OCI-LY7 (cell line): Measurements from ENCODE around the gene CLDN1. TPM values are rescaled to one million over a fixed set of nuclear protein-coding genes. Genes with fewer than 3 reads are reported as not detected.

ENCODE experiments used
- BruUV-seq: library from RNA; stranded (reverse); fragments of 400-500 nt; replicated peaks from 2 replicates; lab custom pipeline; 2021; lab: Mats Ljungman, UMichigan
- CTCF ChIA-PET: fragments of 300-600 bp; sonication (Branson Sonifier 250); formaldehyde crosslinking; loops from one replicate; lab custom pipeline; 2022; ENCODE audit warnings: antibody characterized with exemption; ENCODE audit not compliant: unreplicated experiment; lab: Charles Lee
- POLR2A ChIA-PET: fragments of 300-600 bp; sonication (Branson Sonifier 250); formaldehyde crosslinking; loops from one replicate; lab custom pipeline; 2022; ENCODE audit warnings: antibody characterized with exemption; lab: Charles Lee
- DNase-seq: peaks from one replicate; pipeline ENCODE4 v3.0.0-alpha.2; 2015; ENCODE audit warnings: low spot score
- H2AFZ ChIP-seq: fragments of 200-600 bp; sonication (generic), shearing (Covaris generic); 2 replicates; pipeline ENCODE4 v1.6.1; 2014; ENCODE audit warnings: mild to moderate bottlenecking, antibody characterized with exemption, low read length, moderate library complexity
- H3K27ac ChIP-seq: fragments of 200-600 bp; sonication (generic); 2 replicates; pipeline ENCODE4 v1.5.1; 2014; ENCODE audit warnings: mixed run types, low read depth, mild to moderate bottlenecking, moderate library complexity, low read length, inconsistent platforms; ENCODE audit not compliant: poor library complexity, severe bottlenecking
- H3K36me3 ChIP-seq: fragments of 200-600 bp; sonication (generic); 2 replicates; pipeline ENCODE4 v1.6.1; 2014; ENCODE audit warnings: mild to moderate bottlenecking, antibody characterized with exemption, low read length, moderate library complexity, mixed read lengths; ENCODE audit not compliant: insufficient read depth
- H3K4me1 ChIP-seq: fragments of 200-600 bp; sonication (generic); 2 replicates; pipeline ENCODE4 v1.5.1; 2014; ENCODE audit warnings: mild to moderate bottlenecking, low read length; ENCODE audit not compliant: insufficient read depth, poor library complexity, severe bottlenecking
- H3K4me2 ChIP-seq: fragments of 200-600 bp; sonication (generic); 2 replicates; pipeline ENCODE4 v1.6.1; 2014; ENCODE audit warnings: mild to moderate bottlenecking, low read length
- H3K4me3 ChIP-seq: fragments of 200-600 bp; sonication (generic); 2 replicates; pipeline ENCODE4 v1.5.1; 2014; ENCODE audit warnings: mild to moderate bottlenecking, low read depth, low read length; ENCODE audit not compliant: poor library complexity, severe bottlenecking
- H3K79me2 ChIP-seq: fragments of 200-600 bp; sonication (generic); 2 replicates; pipeline ENCODE4 v1.6.1; 2016; ENCODE audit warnings: low read depth, mild to moderate bottlenecking, low read length, moderate library complexity, mixed read lengths; ENCODE audit not compliant: insufficient read depth
- H3K9me2 ChIP-seq: fragments of 200-600 bp; sonication (generic); 2 replicates; pipeline ENCODE4 v1.6.1; 2016; ENCODE audit warnings: mild to moderate bottlenecking, low read length, mixed read lengths; ENCODE audit not compliant: insufficient read depth
- H3K9me3 ChIP-seq: fragments of 200-600 bp; sonication (generic); 2 replicates; pipeline ENCODE4 v1.6.1; 2014; ENCODE audit warnings: mild to moderate bottlenecking, mixed run types, low read length, mixed read lengths
- H4K20me1 ChIP-seq: fragments of 200-600 bp; sonication (generic); 2 replicates; pipeline ENCODE4 v1.6.1; 2014; ENCODE audit warnings: mild to moderate bottlenecking, antibody characterized with exemption, low read length, moderate library complexity, mixed read lengths; ENCODE audit not compliant: insufficient read depth
- EZH2phosphoT487 ChIP-seq: fragments of 200-600 bp; sonication (generic); IDR thresholded peaks from 2 replicates; pipeline ENCODE4 v1.6.1; 2018; ENCODE audit warnings: low read depth, borderline replicate concordance, mild to moderate bottlenecking, mixed run types, antibody characterized with exemption, low read length, moderate library complexity, mixed read lengths
- intact Hi-C: fragments of 100-400 bp; cut with micrococcal nuclease; formaldehyde crosslinking; loops from one replicate; pipeline ENCODE4 v1.10.0; 2022; ENCODE audit not compliant: unreplicated experiment
- total RNA-seq, 2 experiments: library from RNA; depleted of rRNA in 1 of 2; stranded (reverse); fragments of >200 nt in 1 of 2; shearing (Covaris generic) in 1 of 2; gene quantifications; 2 replicates each; pipeline ENCODE4 v1.2.3, GENCODE V29; 2014 to 2022
- TF ChIP-seq, protein P1 (sequence below): fragments of 200-600 bp; sonication (generic); conservative IDR thresholded peaks from 2 replicates; pipeline ENCODE4 v1.5.1; 2014; ENCODE audit warnings: mild to moderate bottlenecking, antibody characterized with exemption, low read length, moderate library complexity, mixed read lengths

CLDN1 gene
- total RNA-seq, 2 experiments from 2014 or later: not detected

DNA sequence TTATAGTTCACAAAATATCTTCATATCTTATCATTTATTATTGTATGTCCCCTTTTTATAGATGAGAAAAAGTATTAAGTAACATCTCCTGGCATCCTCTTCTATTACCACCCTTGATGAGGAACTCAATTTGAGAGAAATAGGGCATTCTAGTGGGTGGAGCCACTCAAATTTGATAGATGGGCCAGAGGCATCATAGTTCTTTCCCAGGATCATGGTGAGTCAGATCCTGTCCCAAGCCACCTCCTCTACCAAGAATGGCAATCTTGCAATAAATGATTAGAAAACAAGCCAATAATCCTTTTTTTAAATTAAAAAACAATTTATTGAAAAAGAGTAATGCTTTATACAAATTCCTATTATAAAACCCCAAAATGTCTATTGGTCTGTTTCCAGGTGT is 16.8 kb downstream of the CLDN1 start:
- ChIA-PET CTCF (no interaction called here), POLR2A (no interaction called here)
- intact Hi-C loops: no loop called here
- Histone ChIP-seq H3K4me2 (no peak overlapping the region), H3K9me3 (no peaks in the 10 kb centered on the region), H4K20me1 (no peaks in the 10 kb centered on the region), H3K4me3 (no peak overlapping the region), H3K27ac (no peak overlapping the region), H3K9me2 (no peaks in the 10 kb centered on the region), H3K79me2 (no peaks in the 10 kb centered on the region), H3K4me1 (no peaks in the 10 kb centered on the region), H3K36me3 (no peaks in the 10 kb centered on the region), H2AFZ (no peak overlapping the region)
- DNase-seq: no peak
- TF ChIP-seq EZH2phosphoT487: no peak
- no TSS peak for BruUV-seq

DNA sequence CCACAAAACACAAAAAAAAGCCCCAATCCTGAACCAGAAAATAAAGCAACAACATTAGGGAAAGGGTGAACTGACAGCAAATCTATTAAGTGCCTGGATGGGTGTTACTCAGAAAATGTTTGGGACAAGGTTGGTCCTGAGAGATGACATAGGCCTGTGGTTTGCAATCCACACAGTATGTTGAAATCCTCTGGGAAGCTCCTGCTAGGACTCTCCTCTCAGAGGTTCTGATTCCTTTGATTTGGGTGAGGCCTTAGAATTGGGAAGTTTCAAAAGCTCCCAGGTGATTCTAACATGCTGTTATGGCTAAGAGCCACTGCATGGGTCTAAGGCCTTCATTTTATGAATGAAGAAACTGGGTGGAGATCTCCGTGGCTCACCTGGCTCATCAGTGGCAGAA is 18.4 kb downstream of the CLDN1 start:
- no peak overlapping the region for H3K4me3 ChIP-seq
- H4K20me1 ChIP-seq: no peaks in the 10 kb centered on the region
- no peaks in the 10 kb centered on the region for H3K9me3 ChIP-seq
- H3K27ac ChIP-seq: no peak overlapping the region
- DNase-seq: no peak
- intact Hi-C loops: no loop called here
- no peak overlapping the region for H2AFZ ChIP-seq
- ChIA-PET CTCF (no interaction called here), POLR2A (interaction anchor here (1.0 kb wide), 1 partner anchor 32 kb away, joined by 3 read pairs; no protein-coding TSS in a partner anchor)
- no peak for TF ChIP-seq EZH2phosphoT487
- TF ChIP-seq, protein P1, sequence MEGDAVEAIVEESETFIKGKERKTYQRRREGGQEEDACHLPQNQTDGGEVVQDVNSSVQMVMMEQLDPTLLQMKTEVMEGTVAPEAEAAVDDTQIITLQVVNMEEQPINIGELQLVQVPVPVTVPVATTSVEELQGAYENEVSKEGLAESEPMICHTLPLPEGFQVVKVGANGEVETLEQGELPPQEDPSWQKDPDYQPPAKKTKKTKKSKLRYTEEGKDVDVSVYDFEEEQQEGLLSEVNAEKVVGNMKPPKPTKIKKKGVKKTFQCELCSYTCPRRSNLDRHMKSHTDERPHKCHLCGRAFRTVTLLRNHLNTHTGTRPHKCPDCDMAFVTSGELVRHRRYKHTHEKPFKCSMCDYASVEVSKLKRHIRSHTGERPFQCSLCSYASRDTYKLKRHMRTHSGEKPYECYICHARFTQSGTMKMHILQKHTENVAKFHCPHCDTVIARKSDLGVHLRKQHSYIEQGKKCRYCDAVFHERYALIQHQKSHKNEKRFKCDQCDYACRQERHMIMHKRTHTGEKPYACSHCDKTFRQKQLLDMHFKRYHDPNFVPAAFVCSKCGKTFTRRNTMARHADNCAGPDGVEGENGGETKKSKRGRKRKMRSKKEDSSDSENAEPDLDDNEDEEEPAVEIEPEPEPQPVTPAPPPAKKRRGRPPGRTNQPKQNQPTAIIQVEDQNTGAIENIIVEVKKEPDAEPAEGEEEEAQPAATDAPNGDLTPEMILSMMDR: no peak
- BruUV-seq: no TSS peak
- no peaks in the 10 kb centered on the region for H3K9me2 ChIP-seq
- H3K4me1 ChIP-seq: no peaks in the 10 kb centered on the region
- H3K4me2 ChIP-seq: no peak overlapping the region
- no peaks in the 10 kb centered on the region for H3K79me2 ChIP-seq
- H3K36me3 ChIP-seq: no peaks in the 10 kb centered on the region

DNA sequence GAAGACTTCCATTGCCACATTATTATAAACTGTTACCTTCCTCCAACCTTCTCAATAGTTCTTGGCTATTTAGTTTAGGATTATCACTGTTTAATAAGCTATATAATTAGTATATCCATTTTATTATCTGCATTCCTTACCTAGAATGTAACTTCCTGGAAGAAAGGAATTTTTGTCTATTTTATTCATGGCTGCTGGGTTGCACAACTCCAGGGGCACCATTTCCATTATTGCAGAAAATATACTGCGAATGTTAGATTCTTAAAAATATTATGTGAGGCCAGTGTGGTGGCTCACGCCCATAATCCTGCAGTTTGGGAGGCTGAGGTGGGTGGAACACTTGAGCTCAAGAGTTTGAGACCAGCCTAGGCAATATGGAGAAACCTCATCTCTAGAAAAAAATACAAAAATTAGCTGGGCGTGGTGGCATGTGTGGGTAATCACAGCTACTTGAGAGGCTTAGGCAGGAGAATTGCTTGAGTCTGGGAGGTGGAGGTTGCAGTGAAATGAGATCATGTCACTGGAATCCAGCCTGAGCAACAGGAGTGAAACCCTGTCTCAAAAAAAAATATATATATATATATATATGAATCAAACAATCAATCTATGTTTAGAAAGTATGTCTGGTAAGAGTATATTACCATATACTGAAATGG is 19.9 kb downstream of the CLDN1 start:
- Histone ChIP-seq H3K36me3 (no peaks in the 10 kb centered on the region), H3K4me3 (no peak overlapping the region), H3K79me2 (no peaks in the 10 kb centered on the region), H3K4me2 (no peak overlapping the region), H3K9me2 (no peaks in the 10 kb centered on the region), H3K27ac (no peak overlapping the region), H4K20me1 (no peaks in the 10 kb centered on the region), H3K4me1 (no peaks in the 10 kb centered on the region), H2AFZ (no peak overlapping the region), H3K9me3 (no peaks in the 10 kb centered on the region)
- TF ChIP-seq EZH2phosphoT487: no peak
- TF ChIP-seq, protein P1: no peak
- ChIA-PET POLR2A (no interaction called here), CTCF (no interaction called here)
- no peak for DNase-seq
- no TSS peak for BruUV-seq
- intact Hi-C loops: no loop called here
